SK-N-SH treated with all-trans-retinoic acid at 6 μM for 48 hours (cell line): ENCODE results near the gene PNPLA3.

Experiments
- ARNTL ChIP-seq: fragments of 450-650 bp; formaldehyde crosslinking; IDR thresholded peaks from 2 replicates; pipeline ENCODE4 v1.5.0; 2020; ENCODE audit warnings: low read depth, mild to moderate bottlenecking, moderate library complexity, borderline replicate concordance
- BACH2 ChIP-seq: fragments of 250-450 bp; sonication (Bioruptor Pico); IDR thresholded peaks from 2 replicates; pipeline ENCODE4 v1.9.0; 2021; ENCODE audit warnings: mild to moderate bottlenecking, borderline replicate concordance
- CREB5 ChIP-seq: fragments of 250-450 bp; sonication (Bioruptor Pico); IDR thresholded peaks from 2 replicates; pipeline ENCODE4 v1.5.1; 2020; ENCODE audit warnings: low read depth, mild to moderate bottlenecking, moderate library complexity
- ESRRG ChIP-seq: fragments of 250-450 bp; sonication (Bioruptor Pico); IDR thresholded peaks from 2 replicates; pipeline ENCODE4 v1.6.1; 2021; ENCODE audit warnings: mild to moderate bottlenecking
- GLIS3 ChIP-seq: fragments of 250-450 bp; sonication (Bioruptor Pico); IDR thresholded peaks from 2 replicates; pipeline ENCODE4 v1.5.0; 2020; ENCODE audit warnings: mild to moderate bottlenecking, moderate library complexity
- OSR1 ChIP-seq: fragments of 250-450 bp; sonication (Bioruptor Pico); IDR thresholded peaks from 2 replicates; pipeline ENCODE4 v1.8.0; 2022; ENCODE audit warnings: moderate library complexity, mild to moderate bottlenecking, inconsistent platforms
- PPARA ChIP-seq: fragments of 250-450 bp; sonication (Bioruptor Pico); IDR thresholded peaks from 2 replicates; pipeline ENCODE4 v1.5.0; 2020; ENCODE audit warnings: mild to moderate bottlenecking, borderline replicate concordance
- RARB ChIP-seq: fragments of 250-450 bp; sonication (Bioruptor Pico); IDR thresholded peaks from 2 replicates; pipeline ENCODE4 v1.8.0; 2021; ENCODE audit warnings: mild to moderate bottlenecking, moderate library complexity
- ZFP3 ChIP-seq: fragments of 250-450 bp; sonication (Bioruptor Pico); IDR thresholded peaks from 2 replicates; pipeline ENCODE4 v1.5.0; 2020; ENCODE audit warnings: mild to moderate bottlenecking, moderate library complexity
- ZFP30 ChIP-seq: fragments of 450-650 bp; formaldehyde crosslinking; IDR thresholded peaks from 2 replicates; pipeline ENCODE4 v1.5.0; 2022; ENCODE audit warnings: mild to moderate bottlenecking, moderate library complexity
- ZNF565 ChIP-seq: fragments of 450-650 bp; formaldehyde crosslinking; conservative IDR thresholded peaks from 2 replicates; pipeline ENCODE4 v1.5.0; 2020; ENCODE audit warnings: low read depth, mild to moderate bottlenecking, moderate library complexity
- ZNF70 ChIP-seq: fragments of 450-650 bp; formaldehyde crosslinking; IDR thresholded peaks from 2 replicates; pipeline ENCODE4 v1.5.0; 2020; ENCODE audit warnings: mild to moderate bottlenecking, moderate library complexity
- ZNF8 ChIP-seq: fragments of 450-650 bp; formaldehyde crosslinking; IDR thresholded peaks from 2 replicates; pipeline ENCODE4 v1.5.0; 2020; ENCODE audit warnings: mild to moderate bottlenecking, moderate library complexity
- TF ChIP-seq, protein P1 (sequence below): fragments of 250-450 bp; sonication (Bioruptor Pico); IDR thresholded peaks from 2 replicates; pipeline ENCODE4 v1.8.0; 2020; ENCODE audit warnings: mild to moderate bottlenecking, moderate library complexity, borderline replicate concordance

GRCh38 chr22:43980996-43981395 lies 57.4 kb downstream of the PNPLA3 start:
- TF ChIP-seq ZNF565 (CRISPR knock-in tag) (no peak), ESRRG (CRISPR knock-in tag) (no peak), PPARA (CRISPR knock-in tag) (no peak), ZNF8 (CRISPR knock-in tag) (no peak), ZNF70 (no peak), CREB5 (CRISPR knock-in tag) (no peak), ZFP30 (CRISPR knock-in tag) (no peak), ZFP3 (no peak), OSR1 (no peak), ARNTL (no peak), RARB (no peak), BACH2 (CRISPR knock-in tag) (no peak), GLIS3 (no peak)
- TF ChIP-seq, protein P1, sequence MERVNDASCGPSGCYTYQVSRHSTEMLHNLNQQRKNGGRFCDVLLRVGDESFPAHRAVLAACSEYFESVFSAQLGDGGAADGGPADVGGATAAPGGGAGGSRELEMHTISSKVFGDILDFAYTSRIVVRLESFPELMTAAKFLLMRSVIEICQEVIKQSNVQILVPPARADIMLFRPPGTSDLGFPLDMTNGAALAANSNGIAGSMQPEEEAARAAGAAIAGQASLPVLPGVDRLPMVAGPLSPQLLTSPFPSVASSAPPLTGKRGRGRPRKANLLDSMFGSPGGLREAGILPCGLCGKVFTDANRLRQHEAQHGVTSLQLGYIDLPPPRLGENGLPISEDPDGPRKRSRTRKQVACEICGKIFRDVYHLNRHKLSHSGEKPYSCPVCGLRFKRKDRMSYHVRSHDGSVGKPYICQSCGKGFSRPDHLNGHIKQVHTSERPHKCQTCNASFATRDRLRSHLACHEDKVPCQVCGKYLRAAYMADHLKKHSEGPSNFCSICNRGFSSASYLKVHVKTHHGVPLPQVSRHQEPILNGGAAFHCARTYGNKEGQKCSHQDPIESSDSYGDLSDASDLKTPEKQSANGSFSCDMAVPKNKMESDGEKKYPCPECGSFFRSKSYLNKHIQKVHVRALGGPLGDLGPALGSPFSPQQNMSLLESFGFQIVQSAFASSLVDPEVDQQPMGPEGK (CRISPR knock-in tag), result no peak
